K562 (cell line): ENCODE measurements around the gene PNRC1. TPM values are rescaled to one million over a fixed set of nuclear protein-coding genes. Genes with fewer than 3 reads are reported as not detected.

Experiments
- BRCA1 ChIP-seq, 2 experiments: fragments of 450-650 bp in 1 of 2; sonication (generic) in 1 of 2; formaldehyde crosslinking in 1 of 2; IDR thresholded peaks; 2 replicates each; pipeline versions ENCODE4 v1.5.0 to v1.6.1; 2017 to 2020; ENCODE audit warnings: mild to moderate bottlenecking in 1 of 2, missing genetic modification reagents in 1 of 2
- E2F5 ChIP-seq: sonication (generic); formaldehyde crosslinking; IDR thresholded peaks from 2 replicates; pipeline ENCODE4 v1.8.0; 2022; ENCODE audit warnings: mild to moderate bottlenecking, missing genetic modification reagents
- ERF ChIP-seq: fragments of 450-650 bp; formaldehyde crosslinking; IDR thresholded peaks from 2 replicates; pipeline ENCODE4 v1.4.0; 2020; ENCODE audit warnings: mild to moderate bottlenecking, mixed read lengths
- HINFP ChIP-seq: fragments of 450-650 bp; conservative IDR thresholded peaks from 2 replicates; pipeline ENCODE4 v1.6.1; 2016; ENCODE audit warnings: missing genetic modification characterization, low read depth, mild to moderate bottlenecking, control low read depth, missing compliant biosample characterization
- TCF15 ChIP-seq: fragments of 250-450 bp; sonication (Bioruptor Pico); IDR thresholded peaks from 2 replicates; pipeline ENCODE4 v1.8.0; 2022; ENCODE audit warnings: moderate library complexity, mild to moderate bottlenecking, inconsistent platforms
- TCF3 ChIP-seq: sonication (generic); formaldehyde crosslinking; IDR thresholded peaks from 2 replicates; pipeline ENCODE4 v1.4.0; 2020; ENCODE audit warnings: mild to moderate bottlenecking, missing genetic modification reagents
- TRIM25 ChIP-seq: fragments of 450-650 bp; IDR thresholded peaks from 2 replicates; pipeline ENCODE4 v1.7.0; 2016; ENCODE audit warnings: borderline replicate concordance
- U2AF2 ChIP-seq: fragments of 200-400 bp; formaldehyde crosslinking; optimal IDR thresholded peaks from 2 replicates; pipeline ENCODE3; 2017; ENCODE audit warnings: low read depth, mild to moderate bottlenecking, low read length
- ZBTB40 ChIP-seq, 2 experiments: fragments of 450-650 bp in 1 of 2; sonication (generic) in 1 of 2; formaldehyde crosslinking in 1 of 2; IDR thresholded peaks; 2 replicates each; pipeline versions ENCODE4 v1.7.1 to v1.9.0; 2016 to 2022; ENCODE audit warnings: inconsistent platforms in 1 of 2, mild to moderate bottlenecking in 1 of 2, missing genetic modification reagents in 1 of 2
- ZC3H11A ChIP-seq: IDR thresholded peaks from 2 replicates; pipeline ENCODE4 v1.6.1; 2012; ENCODE audit warnings: low read depth, low read length, improper control_type of control experiment
- ZNF3 ChIP-seq: fragments of 250-450 bp; sonication (Bioruptor Pico); IDR thresholded peaks from 2 replicates; pipeline ENCODE4 v1.5.0; 2021; ENCODE audit warnings: mild to moderate bottlenecking, moderate library complexity
- polyA plus RNA-seq, 8 experiments: library from polyadenylated mRNA; depleted of rRNA in 4 of 8; stranded (reverse) in 5 of 8; unstranded in 3 of 8; fragments of >200 nt; fragmentation: Nextera tagmentation in 2 of 8; fragmentation: Illumina TruSeq in 1 of 8; extraction: Ambion mirVana in 2 of 8; extraction: Trizol in 1 of 8; gene quantifications; 2 replicates each; pipeline versions ENCODE4 v1.2.1 to v1.2.3, GENCODE V29; 2011 to 2014; ENCODE audit warnings: inconsistent platforms in 1 of 8, missing spikeins in 1 of 8
- total RNA-seq, 7 experiments: library from RNA; depleted of rRNA in 6 of 7; stranded (reverse); fragments of >200 nt in 6 of 7; fragmentation: Illumina TruSeq in 2 of 7; extraction: Trizol in 2 of 7; gene quantifications; 2 replicates each; pipeline versions ENCODE4 v1.2.1 to v1.2.3, GENCODE V29; 2011 to 2021; ENCODE audit warnings: low replicate concordance in 1 of 7

Gene PNRC1
- total and polyA plus RNA-seq, 9 of the 15 experiments (the other 6 are each of a cell fraction or from before 2014, with no cell fraction given): 1.2 to 10.8 (median 6.5) TPM

- TF ChIP-seq E2F5: no peak
- no peak for TF ChIP-seq TRIM25
- peak; percentile 44; the same call in 1 of the 2 replicates for TF ChIP-seq ERF (CRISPR knock-in tag)
- TF ChIP-seq HINFP (tag): no peak
- TF ChIP-seq ZC3H11A: no peak
- TF ChIP-seq ZBTB40 (IDR thresholded peaks at IDR 0.05): 0 out of 2 replicates have a peak, but pooled peaks have one; percentile 27
- TF ChIP-seq ZBTB40 (CRISPR knock-in tag; IDR thresholded peaks at IDR 0.05): no peak
- TF ChIP-seq TCF15 (CRISPR knock-in tag): no peak
- TF ChIP-seq BRCA1 (IDR thresholded peaks at IDR 0.05): no peak
- TF ChIP-seq BRCA1 (CRISPR knock-in tag; IDR thresholded peaks at IDR 0.05): no peak
- no peak for TF ChIP-seq ZNF3
- TF ChIP-seq TCF3: peak; percentile 15; the same call in 1 of the 2 replicates
- TF ChIP-seq U2AF2: no peak
Observed at GRCh38 chr6:89080281-89081128, at the start of gene PNRC1 (continued).
